HepG2 (cell line): ENCODE measurements around the gene PXYLP1. TPM values are rescaled to one million over a fixed set of nuclear protein-coding genes. Genes with fewer than 3 reads are reported as not detected.

Source experiments
- CTCF ChIP-seq: sonication (generic); formaldehyde crosslinking; IDR thresholded peaks from 2 replicates; pipeline ENCODE4 v1.5.0; 2020; ENCODE audit warnings: mild to moderate bottlenecking, missing genetic modification reagents, moderate library complexity
- DMAP1 ChIP-seq: IDR thresholded peaks from 2 replicates; pipeline ENCODE4 v1.6.1; 2016
- ERF ChIP-seq: IDR thresholded peaks from 2 replicates; pipeline ENCODE4 v1.6.1; 2018; ENCODE audit warnings: missing biosample characterization, missing genetic modification reagents
- GTF2F1 ChIP-seq: fragments of 150-350 bp; IDR thresholded peaks from 2 replicates; pipeline ENCODE4 v1.6.1; 2014; ENCODE audit warnings: low read length
- HDAC2 ChIP-seq: sonication (generic); formaldehyde crosslinking; IDR thresholded peaks from 2 replicates; pipeline ENCODE4 v1.4.0; 2020; ENCODE audit warnings: missing genetic modification reagents
- HMGXB4 ChIP-seq, 2 experiments: sonication (generic) in 1 of 2; formaldehyde crosslinking in 1 of 2; IDR thresholded peaks; 2 replicates each; pipeline versions ENCODE4 v1.4.0 to v1.6.1; 2018 to 2020; ENCODE audit warnings: missing genetic modification reagents in 2 of 2, borderline replicate concordance in 1 of 2, low read depth in 1 of 2, mild to moderate bottlenecking in 1 of 2, missing biosample characterization in 1 of 2
- HNF4G ChIP-seq, 2 experiments: sonication (generic) in 1 of 2; formaldehyde crosslinking in 1 of 2; IDR thresholded peaks; 2 replicates each; pipeline versions ENCODE4 v1.4.0 to v1.6.1; 2011 to 2020; ENCODE audit warnings: borderline replicate concordance in 2 of 2, low read depth in 2 of 2, mild to moderate bottlenecking in 2 of 2, low read length in 1 of 2, missing genetic modification reagents in 1 of 2, moderate library complexity in 1 of 2
- POLR2A ChIP-seq, 2 experiments: IDR thresholded peaks; 2 replicates each; pipeline ENCODE4 v1.6.1; 2011; ENCODE audit warnings: low read depth in 2 of 2, low read length in 2 of 2, mild to moderate bottlenecking in 1 of 2, moderate library complexity in 1 of 2; ENCODE audit not compliant: insufficient read depth in 1 of 2
- SALL2 ChIP-seq: sonication (generic); formaldehyde crosslinking; IDR thresholded peaks from 2 replicates; pipeline ENCODE4 v1.8.1; 2023; ENCODE audit warnings: mild to moderate bottlenecking, missing genetic modification reagents, inconsistent platforms
- TAF1 ChIP-seq: sonication (generic); formaldehyde crosslinking; IDR thresholded peaks from 2 replicates; pipeline ENCODE4 v1.4.0; 2020; ENCODE audit warnings: missing genetic modification reagents
- TRIM22 ChIP-seq: fragments of 450-650 bp; IDR thresholded peaks from 2 replicates; pipeline ENCODE4 v1.6.1; 2017
- YY1 ChIP-seq: IDR thresholded peaks from 2 replicates; pipeline ENCODE4 v1.6.1; 2011; ENCODE audit warnings: low read length, low read depth, moderate library complexity, mild to moderate bottlenecking; ENCODE audit not compliant: insufficient read depth, insufficient replicate concordance
- ZFP41 ChIP-seq: sonication (generic); formaldehyde crosslinking; IDR thresholded peaks from 2 replicates; pipeline ENCODE4 v1.4.0; 2020; ENCODE audit warnings: mild to moderate bottlenecking, missing genetic modification reagents, borderline replicate concordance
- ZNF280D ChIP-seq: sonication (generic); formaldehyde crosslinking; IDR thresholded peaks from 2 replicates; pipeline ENCODE4 v1.5.1; 2020; ENCODE audit warnings: mild to moderate bottlenecking, missing genetic modification reagents
- ZNF331 ChIP-seq: sonication (generic); formaldehyde crosslinking; IDR thresholded peaks from 2 replicates; pipeline ENCODE4 v1.4.0; 2020; ENCODE audit warnings: missing genetic modification reagents
- ZNF580 ChIP-seq: IDR thresholded peaks from 2 replicates; pipeline ENCODE4 v1.6.1; 2016; ENCODE audit warnings: low read depth, borderline replicate concordance
- ZNF589 ChIP-seq: sonication (generic); formaldehyde crosslinking; conservative IDR thresholded peaks from 2 replicates; pipeline ENCODE4 v1.8.0; 2022; ENCODE audit warnings: mild to moderate bottlenecking, moderate library complexity, missing genetic modification reagents
- ZNF691 ChIP-seq: sonication (generic); formaldehyde crosslinking; IDR thresholded peaks from 2 replicates; pipeline ENCODE4 v1.4.0; 2020; ENCODE audit warnings: missing genetic modification reagents, low read depth, mild to moderate bottlenecking, borderline replicate concordance
- polyA plus RNA-seq, 8 experiments: library from polyadenylated mRNA; depleted of rRNA in 3 of 8; stranded (reverse) in 7 of 8; unstranded in 1 of 8; fragments of >200 nt; fragmentation: Illumina TruSeq in 4 of 8; extraction: Trizol in 4 of 8; gene quantifications; 2 replicates each; pipeline versions ENCODE4 v1.2.1 to v1.2.3, GENCODE V29; 2011 to 2016; ENCODE audit warnings: low read depth in 4 of 8, missing spikeins in 1 of 8, mixed read lengths in 1 of 8; ENCODE audit not compliant: insufficient read depth in 1 of 8
- total RNA-seq, 5 experiments: library from RNA; depleted of rRNA; stranded (reverse); fragments of >200 nt; fragmentation: Illumina TruSeq; extraction: Trizol; gene quantifications; 2 replicates each; pipeline ENCODE4 v1.2.3, GENCODE V29; 2016; ENCODE audit warnings: low read depth in 1 of 5

The PXYLP1 gene
- total and polyA plus RNA-seq, 2 of the 13 experiments (the other 11 are each of a cell fraction or from before 2014, with no cell fraction given): 4.9 to 8.1 TPM

GRCh38 chr3:141231101-141231951, at the start of gene PXYLP1 (continued):
- TF ChIP-seq ZNF280D: 0 out of 2 replicates have a peak, but pooled peaks have one; percentile 48
- no peak for TF ChIP-seq TRIM22
- peak; percentile 24; the same call in 1 of the 2 replicates for TF ChIP-seq ZNF580 (CRISPR knock-in tag)
- no peak for TF ChIP-seq HNF4G (IDR thresholded peaks at IDR 0.05; ENCODE audit: borderline replicate concordance, low read depth, low read length)
- 0 out of 2 replicates have a peak, but pooled peaks have one; percentile 16 for TF ChIP-seq HNF4G (CRISPR knock-in tag; IDR thresholded peaks at IDR 0.05; ENCODE audit: borderline replicate concordance, low read depth)
- TF ChIP-seq ZFP41 (CRISPR knock-in tag): no peak
- peak; percentile 66 for TF ChIP-seq YY1
- 0 out of 2 replicates have a peak, but pooled peaks have one; percentile 29 for TF ChIP-seq DMAP1 (CRISPR knock-in tag)
- TF ChIP-seq HDAC2 (CRISPR knock-in tag): 0 out of 2 replicates have a peak, but pooled peaks have one; percentile 19
- 0 out of 2 replicates have a peak, but pooled peaks have one; percentile 39 for TF ChIP-seq ERF (CRISPR knock-in tag)
- TF ChIP-seq ZNF691 (CRISPR knock-in tag): peak; percentile 47; the same call in 1 of the 2 replicates
- no peak for TF ChIP-seq GTF2F1
- no peak for TF ChIP-seq ZNF589 (CRISPR knock-in tag)
- TF ChIP-seq CTCF (CRISPR knock-in tag): peak; percentile 74
- TF ChIP-seq HMGXB4 (CRISPR knock-in tag; IDR thresholded peaks at IDR 0.05; ENCODE audit: borderline replicate concordance in 1 of 2, low read depth in 1 of 2): peak; percentile 31 to 62; a peak in 2 of 4 replicates
- TF ChIP-seq TAF1 (CRISPR knock-in tag): peak; percentile 57
- peak; percentile 70 to 72 for TF ChIP-seq POLR2A (IDR thresholded peaks at IDR 0.05; ENCODE audit: insufficient read depth in 1 of 2, low read depth in 2 of 2, low read length in 2 of 2)
- TF ChIP-seq ZNF331 (CRISPR knock-in tag): peak; percentile 83
- peak; percentile 46; the same call in 1 of the 2 replicates for TF ChIP-seq SALL2
